Activated CD4-positive, alpha-beta T cell treated with anti-CD3 and anti-CD28 coated beads for 36 hours (primary cell): ENCODE measurements around the gene PIGO. TPM values are rescaled to one million over a fixed set of nuclear protein-coding genes. Genes with fewer than 3 reads are reported as not detected.

Experiments
- ATAC-seq: fragments of 200-7000 bp; cut with Tn5 transposase; one replicate; pipeline ENCODE4 v1.10.0; 2021; ENCODE audit warnings: mild to moderate bottlenecking, moderate library complexity
- CTCF ChIA-PET: fragments of 350-600 bp; sonication (Branson Sonifier 250); formaldehyde crosslinking; loops from one replicate; lab custom pipeline; 2021; ENCODE audit warnings: antibody characterized with exemption; lab: Charles Lee
- POLR2A ChIA-PET: fragments of 350-600 bp; sonication (Branson Sonifier 250); formaldehyde crosslinking; loops from one replicate; lab custom pipeline; 2021; ENCODE audit warnings: antibody characterized with exemption, inconsistent platforms; lab: Charles Lee
- DNase-seq: peaks from one replicate; pipeline ENCODE4 v3.0.0-alpha.2; 2020
- H3K27ac Mint-ChIP-seq: one replicate; pipeline ENCODE4 v1.8.0; 2021; ENCODE audit warnings: mixed read lengths
- H3K27me3 Mint-ChIP-seq: one replicate; pipeline ENCODE4 v1.8.0; 2021; ENCODE audit warnings: mixed read lengths
- H3K36me3 Mint-ChIP-seq: one replicate; pipeline ENCODE4 v1.8.0; 2021; ENCODE audit warnings: low read depth, mixed read lengths
- H3K4me1 Mint-ChIP-seq: one replicate; pipeline ENCODE4 v1.8.0; 2021; ENCODE audit warnings: mixed read lengths
- H3K4me3 Mint-ChIP-seq: one replicate; pipeline ENCODE4 v1.8.0; 2021; ENCODE audit warnings: mild to moderate bottlenecking, moderate library complexity, mixed read lengths
- H3K9me3 Mint-ChIP-seq: one replicate; pipeline ENCODE4 v1.8.0; 2021; ENCODE audit warnings: low read depth, mixed read lengths
- intact Hi-C, 2 experiments: fragments of 100-400 bp; cut with DNase I in 1 of 2; cut with micrococcal nuclease in 1 of 2; formaldehyde crosslinking; loops; one replicate each; pipeline versions ENCODE4 v1.14.2 to v1.15.1; 2022 to 2024; cut with DNase I, micrococcal nuclease
- total RNA-seq, 2 experiments: library from RNA; stranded (reverse); gene quantifications; one replicate each; pipeline ENCODE4 v1.2.3, GENCODE V29; 2021

PIGO gene
- total RNA-seq, 2 experiments from 2014 or later: 21.0 to 27.2 TPM

DNA sequence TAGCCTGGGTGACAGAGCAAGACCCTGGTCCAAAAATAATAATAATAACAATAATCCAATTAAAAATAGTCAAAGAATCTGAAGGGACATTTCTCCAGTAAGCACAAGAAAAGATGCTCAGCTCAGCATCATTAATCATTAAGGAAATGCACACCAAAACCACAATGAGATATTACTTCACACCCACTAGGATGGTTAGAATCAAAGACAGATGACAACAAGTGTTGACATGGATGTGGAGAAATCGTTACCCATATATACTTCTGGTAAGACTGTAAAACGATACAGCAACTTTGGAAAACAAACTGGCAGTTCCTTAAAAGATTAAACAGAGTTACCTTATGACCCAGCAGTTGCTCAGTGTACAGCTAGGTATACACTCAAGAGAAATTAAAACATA, 11.3 kb downstream of the PIGO start:
- ATAC-seq (no peak), DNase-seq (no peak)
- H3K4me1 Mint-ChIP-seq: peaks cover 3% of the 10 kb centered on the region
- CTCF ChIA-PET: no interaction called here
- H3K27me3 Mint-ChIP-seq: no peaks in the 10 kb centered on the region
- H3K9me3 Mint-ChIP-seq: no peaks in the 10 kb centered on the region
- H3K27ac Mint-ChIP-seq: no peak overlapping the region
- H3K36me3 Mint-ChIP-seq: peaks cover 8% of the 10 kb centered on the region
- POLR2A ChIA-PET: no interaction called here
- H3K4me3 Mint-ChIP-seq: no peak overlapping the region
- intact Hi-C loops: no loop called here

DNA sequence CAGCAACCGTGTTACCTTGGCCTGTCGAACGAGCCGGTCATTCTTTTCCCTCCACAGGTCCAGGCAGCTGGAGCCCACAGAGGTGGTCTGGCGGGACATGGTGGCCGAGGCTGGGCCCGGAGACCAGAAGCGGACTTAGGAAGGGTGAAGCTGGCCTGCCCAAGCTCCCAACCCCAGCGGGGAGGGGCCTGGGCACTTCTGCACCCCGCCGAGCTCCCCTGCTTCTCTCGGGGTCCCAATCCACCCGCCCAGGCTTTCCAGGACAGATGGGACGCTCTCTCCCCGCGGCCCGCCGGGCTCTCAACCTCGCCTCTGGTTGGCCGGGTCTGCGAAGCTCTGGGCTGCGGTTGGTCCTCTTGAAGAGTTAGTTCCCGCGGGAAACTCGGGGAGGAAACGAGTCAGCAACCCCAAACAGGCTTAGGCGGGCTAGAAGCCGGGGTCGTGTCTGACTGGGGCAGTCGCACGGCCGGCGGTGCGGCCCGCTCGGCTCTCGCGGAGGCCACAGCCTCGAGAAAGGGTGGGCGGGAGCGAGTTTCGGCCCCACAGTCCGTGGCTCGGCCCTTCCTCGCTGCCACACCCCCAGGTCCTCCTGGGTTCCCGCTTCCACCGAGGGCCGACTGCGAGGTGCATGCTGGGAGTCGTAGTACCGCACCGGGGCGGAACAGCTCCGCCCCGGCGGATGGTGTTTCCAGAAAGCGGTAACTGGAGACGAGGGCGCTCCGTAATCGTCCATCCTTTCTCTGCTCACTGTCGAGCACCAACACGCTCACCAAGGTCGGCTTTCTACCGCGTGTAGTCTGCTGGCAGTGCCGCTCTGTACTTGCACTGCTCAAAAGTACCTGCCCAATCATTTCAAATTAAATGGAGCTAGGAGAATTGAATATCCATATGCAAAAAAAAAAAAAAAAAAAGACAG, 16.7 kb downstream of the PIGO start, which contains the start of gene FANCG:
Gene FANCG (minus strand): TSS at position 517 of the 916 bp plus-strand sequence. CDS start 418 bp downstream, at position 99.
- DNase-seq (peak; percentile 93), ATAC-seq (peak; percentile 94)
- Mint-ChIP-seq H3K27me3 (no peaks in the 10 kb centered on the region), H3K4me3 (peak within 1 kb of the TSS; percentile 81), H3K4me1 (peaks cover 16% of the 10 kb centered on the region), H3K9me3 (no peaks in the 10 kb centered on the region), H3K36me3 (peaks cover 28% of the 10 kb centered on the region), H3K27ac (peak within 1 kb of the TSS; percentile 96)
- intact Hi-C loops: loop anchor here (1.0 to 10.0 kb wide), 6 partner anchors 7 to 1785 kb away; partner anchors contain the start of genes PIGO (in 2 of the 2), VCP (in 2 of the 2), ATOSB (in 1 of the 2) and NFX1 (in 1 of the 2)
- POLR2A ChIA-PET: interaction anchor here (0.6 to 2.6 kb wide), 9 partner anchors 8 to 378 kb away, joined by 3 to 15 read pairs (median 5); partner anchors contain the start of genes ATOSB, STOML2 and VCP
- CTCF ChIA-PET: interaction anchor here (0.6 to 7.5 kb wide), 19 partner anchors 10 to 953 kb away, joined by 3 to 54 read pairs (median 4); partner anchors contain the start of genes HINT2, MYORG, PIGO and STOML2

DNA sequence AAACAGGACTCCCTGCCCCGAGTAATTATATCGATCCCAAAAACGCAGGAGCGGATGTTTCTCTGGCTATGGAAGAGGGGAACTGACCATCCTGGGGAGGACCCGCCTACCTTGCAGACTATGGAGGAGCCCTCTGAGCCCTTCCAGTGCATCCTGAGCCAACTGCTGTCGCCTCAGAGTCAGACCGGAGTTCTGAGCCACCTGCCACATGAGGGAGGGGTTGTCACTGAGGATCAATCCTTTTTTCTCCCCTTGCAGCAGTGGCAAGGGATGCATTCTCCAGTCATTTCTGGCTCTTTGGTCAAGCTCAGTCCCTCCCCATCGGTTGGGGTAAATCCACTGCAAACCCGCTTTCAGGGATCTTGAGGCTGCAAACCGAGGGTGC, 17.4 kb downstream of the PIGO start:
- DNase-seq (peak; percentile 34), ATAC-seq (no peak)
- CTCF ChIA-PET: interaction anchor here (0.7 to 7.5 kb wide), 11 partner anchors 10 to 736 kb away, joined by 3 to 54 read pairs (median 4); partner anchors contain the start of genes HINT2, PIGO and STOML2
- intact Hi-C loops: loop anchor here in 1 of 2 experiments (1.0 to 10.0 kb wide), 3 partner anchors 32 to 1784 kb away; partner anchors contain the start of genes ATOSB and NFX1
- Mint-ChIP-seq H3K27ac (peak overlapping the region; percentile 96), H3K27me3 (no peaks in the 10 kb centered on the region), H3K9me3 (no peaks in the 10 kb centered on the region), H3K36me3 (peaks cover 35% of the 10 kb centered on the region), H3K4me3 (peak overlapping the region; percentile 81), H3K4me1 (peaks cover 19% of the 10 kb centered on the region)
- POLR2A ChIA-PET: interaction anchor here (0.6 to 2.4 kb wide), 5 partner anchors 13 to 36 kb away, joined by 3 to 10 read pairs (median 5); partner anchors contain the start of genes ATOSB and STOML2

DNA sequence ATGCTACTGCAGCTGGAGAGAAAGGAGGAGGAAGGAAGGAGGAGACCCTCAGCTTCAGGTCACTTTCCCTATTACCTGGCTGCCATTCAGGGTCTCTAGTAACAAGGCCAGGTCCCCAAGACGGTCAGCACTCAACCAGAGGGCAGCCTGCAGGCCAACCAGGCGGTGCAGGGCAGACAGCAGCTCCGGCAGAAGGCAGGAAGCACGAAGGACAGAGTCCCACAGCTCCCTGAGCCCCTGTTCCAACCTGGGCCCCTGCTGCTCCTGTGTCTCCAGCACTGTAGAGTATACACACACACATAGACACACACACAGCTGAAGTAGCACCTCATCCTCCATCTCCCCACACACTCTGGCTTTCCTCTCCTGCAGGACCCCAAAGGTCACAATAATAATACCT, 18.3 kb downstream of the PIGO start:
- POLR2A ChIA-PET: interaction anchor here (0.5 to 2.4 kb wide), 3 partner anchors 17 to 26 kb away, joined by 3 to 10 read pairs (median 3); partner anchors contain the start of gene STOML2
- Mint-ChIP-seq H3K36me3 (peaks cover 43% of the 10 kb centered on the region), H3K27ac (peak overlapping the region; percentile 96), H3K27me3 (no peaks in the 10 kb centered on the region), H3K4me1 (peaks cover 29% of the 10 kb centered on the region), H3K4me3 (peak overlapping the region; percentile 81), H3K9me3 (no peaks in the 10 kb centered on the region)
- ATAC-seq: no peak
- DNase-seq: no peak
- CTCF ChIA-PET: interaction anchor here (1.1 to 7.5 kb wide), 2 partner anchors 18 to 38 kb away, joined by 3 to 54 read pairs; partner anchors contain the start of genes ATOSB and PIGO
- intact Hi-C loops: loop anchor here in 1 of 2 experiments (10.0 kb wide), 1 partner anchor 1783 kb away; the partner anchor contains the start of gene NFX1

DNA sequence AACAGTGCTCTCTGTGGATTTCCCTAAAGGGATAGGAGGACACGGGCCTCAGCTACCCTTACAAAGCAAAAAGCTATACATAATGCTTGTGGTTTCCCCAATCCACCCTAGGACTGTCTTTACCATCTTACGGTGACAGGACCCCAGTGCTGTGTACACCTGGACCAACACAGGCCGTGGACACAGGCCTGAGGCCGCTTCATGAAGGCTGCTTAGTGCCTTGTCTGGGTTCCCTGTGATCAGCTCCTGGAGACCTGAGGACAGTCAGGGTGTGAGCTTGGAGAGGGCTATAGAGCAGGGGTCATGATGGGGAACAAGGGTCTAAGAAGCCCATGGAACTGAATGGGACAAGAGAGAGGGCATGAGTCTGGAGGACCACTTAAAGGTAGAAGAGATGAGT, 19.5 kb downstream of the PIGO start:
- POLR2A ChIA-PET: interaction anchor here (0.9 to 1.1 kb wide), 2 partner anchors 27 to 75 kb away, joined by 3 read pairs; no protein-coding TSS in a partner anchor
- Mint-ChIP-seq H3K4me1 (peaks cover 34% of the 10 kb centered on the region), H3K27me3 (no peaks in the 10 kb centered on the region), H3K27ac (no peak overlapping the region), H3K36me3 (peaks cover 48% of the 10 kb centered on the region), H3K9me3 (no peaks in the 10 kb centered on the region), H3K4me3 (no peak overlapping the region)
- no peak for ATAC-seq
- intact Hi-C loops: loop anchor here in 1 of 2 experiments (10.0 kb wide), 1 partner anchor 1782 kb away; the partner anchor contains the start of gene NFX1
- no peak for DNase-seq
- CTCF ChIA-PET: interaction anchor here (0.9 to 7.5 kb wide), 4 partner anchors 8 to 177 kb away, joined by 3 to 54 read pairs (median 4); partner anchors contain the start of genes ATOSB and PIGO

DNA sequence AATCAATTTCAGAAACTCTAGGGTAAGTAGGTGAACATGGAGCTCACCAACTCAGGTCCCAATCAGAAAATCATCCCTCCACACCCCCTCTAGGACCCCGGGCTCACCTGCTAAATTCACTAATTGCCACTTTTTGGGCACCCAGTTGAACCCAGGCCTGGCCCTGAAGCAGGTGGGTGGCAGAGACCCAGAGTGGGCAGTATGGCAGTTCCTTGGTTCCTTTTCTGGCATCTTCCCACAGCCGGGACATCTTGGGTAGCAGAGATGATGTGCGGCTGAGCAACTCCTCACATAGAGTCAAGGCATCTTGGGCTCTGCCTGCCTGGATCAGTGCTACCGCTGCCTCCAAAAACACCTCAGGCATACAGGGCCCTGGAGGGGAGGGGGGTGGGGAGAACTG, 21.0 kb downstream of the PIGO start:
- Mint-ChIP-seq H3K36me3 (peaks cover 60% of the 10 kb centered on the region), H3K27me3 (no peaks in the 10 kb centered on the region), H3K9me3 (no peaks in the 10 kb centered on the region), H3K4me1 (peaks cover 41% of the 10 kb centered on the region), H3K4me3 (no peak overlapping the region), H3K27ac (no peak overlapping the region)
- ATAC-seq: no peak
- intact Hi-C loops: loop anchor here in 1 of 2 experiments (10.0 kb wide), 1 partner anchor 1781 kb away; the partner anchor contains the start of gene NFX1
- ChIA-PET POLR2A (no interaction called here), CTCF (interaction anchor here (0.7 to 7.5 kb wide), 2 partner anchors 21 to 176 kb away, joined by 3 to 54 read pairs; partner anchors contain the start of gene PIGO)
- DNase-seq: no peak

DNA sequence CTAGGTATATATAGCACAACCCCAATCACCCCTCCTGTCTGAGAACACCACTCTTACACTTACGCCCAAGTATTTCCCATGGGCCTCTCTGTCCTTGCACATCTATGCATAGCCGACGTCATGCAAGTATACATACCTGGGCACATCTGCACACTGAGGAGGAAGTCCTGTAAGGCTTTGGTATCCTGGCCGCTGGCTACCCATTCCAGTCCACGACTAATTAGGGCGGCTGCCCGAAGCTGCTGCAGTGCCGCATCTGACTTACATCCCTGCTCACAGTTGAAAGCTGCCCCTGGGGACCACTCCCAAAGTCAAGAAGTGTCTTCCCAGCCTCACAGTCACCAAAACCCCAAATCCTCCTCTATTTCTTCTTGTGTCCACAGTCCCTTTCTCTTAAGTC, 21.6 kb downstream of the PIGO start:
- Mint-ChIP-seq H3K27me3 (no peaks in the 10 kb centered on the region), H3K36me3 (peaks cover 64% of the 10 kb centered on the region), H3K9me3 (no peaks in the 10 kb centered on the region), H3K4me3 (no peak overlapping the region), H3K4me1 (peaks cover 42% of the 10 kb centered on the region), H3K27ac (no peak overlapping the region)
- ChIA-PET POLR2A (no interaction called here), CTCF (interaction anchor here (7.5 kb wide), 1 partner anchor 21 kb away, joined by 54 read pairs; the partner anchor contains the start of gene PIGO)
- no peak for ATAC-seq
- intact Hi-C loops: loop anchor here in 1 of 2 experiments (5.0 to 10.0 kb wide), 3 partner anchors 437 to 1780 kb away; partner anchors contain the start of genes CCDC107, NFX1, RMRP and SIGMAR1
- no peak for DNase-seq

DNA sequence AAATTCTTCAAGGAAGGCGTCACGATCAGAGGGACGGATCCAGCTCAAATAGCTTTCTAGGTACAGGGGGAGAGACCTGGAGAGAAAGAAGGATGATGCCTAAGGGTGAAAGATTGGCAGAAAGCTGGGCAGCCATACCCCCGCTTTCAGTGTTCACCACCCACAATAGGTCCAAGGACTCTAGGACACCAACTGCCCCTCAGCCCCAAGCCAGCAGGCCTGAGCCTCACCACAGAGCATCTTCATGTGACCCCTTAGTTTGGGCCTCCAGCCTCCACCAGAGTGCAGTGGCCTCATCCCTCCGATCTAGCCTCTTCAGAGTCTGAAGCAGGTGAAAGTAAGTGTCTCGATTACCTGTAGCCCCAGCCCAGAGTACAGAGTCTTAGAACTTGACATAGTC, 22.2 kb downstream of the PIGO start:
- no peak overlapping the region for H3K27ac Mint-ChIP-seq
- peaks cover 49% of the 10 kb centered on the region for H3K4me1 Mint-ChIP-seq
- H3K9me3 Mint-ChIP-seq: no peaks in the 10 kb centered on the region
- no peak overlapping the region for H3K4me3 Mint-ChIP-seq
- ChIA-PET CTCF (interaction anchor here (0.6 to 0.7 kb wide), 2 partner anchors 10 to 53 kb away, joined by 3 to 4 read pairs; no protein-coding TSS in a partner anchor), POLR2A (no interaction called here)
- ATAC-seq: no peak
- DNase-seq: no peak
- peaks cover 68% of the 10 kb centered on the region for H3K36me3 Mint-ChIP-seq
- intact Hi-C loops: loop anchor here in 1 of 2 experiments (5.0 to 10.0 kb wide), 3 partner anchors 437 to 1779 kb away; partner anchors contain the start of genes CCDC107, NFX1, RMRP and SIGMAR1
- H3K27me3 Mint-ChIP-seq: no peaks in the 10 kb centered on the region

DNA sequence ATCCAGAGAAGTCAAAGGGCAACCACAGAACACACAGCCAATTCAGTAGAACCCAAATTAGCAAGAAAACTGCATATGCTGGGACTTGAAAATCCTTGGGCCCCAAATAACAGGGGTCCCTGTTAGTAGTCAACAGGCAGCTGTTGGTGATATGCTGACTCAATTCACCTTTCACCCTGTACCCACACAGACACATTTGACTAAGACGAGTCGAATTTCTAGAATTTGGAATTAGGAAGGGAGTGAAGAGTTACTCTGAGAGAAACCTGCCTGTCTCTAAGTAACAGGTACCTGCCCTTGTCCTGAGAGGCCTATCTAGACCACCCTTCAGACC, 23.1 kb downstream of the PIGO start:
- Mint-ChIP-seq H3K27me3 (no peaks in the 10 kb centered on the region), H3K4me3 (peak overlapping the region; percentile 91), H3K27ac (peak overlapping the region; percentile 91), H3K4me1 (peaks cover 53% of the 10 kb centered on the region), H3K36me3 (peaks cover 76% of the 10 kb centered on the region), H3K9me3 (no peaks in the 10 kb centered on the region)
- ATAC-seq (no peak), DNase-seq (peak; percentile 25)
- intact Hi-C loops: loop anchor here in 1 of 2 experiments (2.0 to 10.0 kb wide), 5 partner anchors 436 to 1778 kb away; partner anchors contain the start of genes CCDC107, CREB3, NFX1 and RMRP
- POLR2A ChIA-PET: interaction anchor here (0.8 kb wide), 1 partner anchor 72 kb away, joined by 3 read pairs; no protein-coding TSS in a partner anchor
- CTCF ChIA-PET: interaction anchor here (0.7 to 1.8 kb wide), 2 partner anchors 9 to 480 kb away, joined by 4 read pairs; no protein-coding TSS in a partner anchor
